Peyer's patch (tissue), 4 donors: ENCODE data around the gene CYTH2.

Source experiments
- POLR2A ChIP-seq, 2 donors: fragments of 450-650 bp; IDR thresholded peaks; one replicate each; pipeline ENCODE4 v1.5.1; 2017; ENCODE audit warnings: antibody characterized with exemption in 2 of 2, mild to moderate bottlenecking in 2 of 2, moderate library complexity in 2 of 2
- TF ChIP-seq, protein P1 (sequence below), 6 experiments: fragments of 450-650 bp in 4 of 6; fragments of 200-600 bp in 2 of 6; sonication (generic) in 1 of 6; IDR thresholded peaks; one replicate each; pipeline ENCODE4 v1.5.1; 2017 to 2019; ENCODE audit warnings: antibody characterized with exemption in 6 of 6, mild to moderate bottlenecking in 3 of 6, moderate library complexity in 1 of 6

- TF ChIP-seq, protein P1, sequence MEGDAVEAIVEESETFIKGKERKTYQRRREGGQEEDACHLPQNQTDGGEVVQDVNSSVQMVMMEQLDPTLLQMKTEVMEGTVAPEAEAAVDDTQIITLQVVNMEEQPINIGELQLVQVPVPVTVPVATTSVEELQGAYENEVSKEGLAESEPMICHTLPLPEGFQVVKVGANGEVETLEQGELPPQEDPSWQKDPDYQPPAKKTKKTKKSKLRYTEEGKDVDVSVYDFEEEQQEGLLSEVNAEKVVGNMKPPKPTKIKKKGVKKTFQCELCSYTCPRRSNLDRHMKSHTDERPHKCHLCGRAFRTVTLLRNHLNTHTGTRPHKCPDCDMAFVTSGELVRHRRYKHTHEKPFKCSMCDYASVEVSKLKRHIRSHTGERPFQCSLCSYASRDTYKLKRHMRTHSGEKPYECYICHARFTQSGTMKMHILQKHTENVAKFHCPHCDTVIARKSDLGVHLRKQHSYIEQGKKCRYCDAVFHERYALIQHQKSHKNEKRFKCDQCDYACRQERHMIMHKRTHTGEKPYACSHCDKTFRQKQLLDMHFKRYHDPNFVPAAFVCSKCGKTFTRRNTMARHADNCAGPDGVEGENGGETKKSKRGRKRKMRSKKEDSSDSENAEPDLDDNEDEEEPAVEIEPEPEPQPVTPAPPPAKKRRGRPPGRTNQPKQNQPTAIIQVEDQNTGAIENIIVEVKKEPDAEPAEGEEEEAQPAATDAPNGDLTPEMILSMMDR (IDR thresholded peaks at IDR 0.05), result no peak
- TF ChIP-seq POLR2A (IDR thresholded peaks at IDR 0.05), result no peak
Observed at GRCh38 chr19:48493718-48494401, 24.7 kb downstream of the CYTH2 start.
